Erythroblast (primary cell): Measurements from ENCODE around the gene WHAMM.

Experiments
- GATA1 ChIP-seq: IDR thresholded peaks from 2 replicates; pipeline ENCODE4 v1.6.1; 2011; ENCODE audit warnings: low read depth, mild to moderate bottlenecking, control low read depth, low read length, moderate library complexity
- POLR2A ChIP-seq: IDR thresholded peaks from 2 replicates; pipeline ENCODE4 v1.6.1; 2011; ENCODE audit warnings: mild to moderate bottlenecking, low read length

GRCh38 chr15:82778755-82779154 lies 30.7 kb upstream of the WHAMM start:
- TF ChIP-seq POLR2A (no peak), GATA1 (no peak)
